ENCODE data around the gene LRTM2. TPM values are rescaled to one million over a fixed set of nuclear protein-coding genes. Genes with fewer than 3 reads are reported as not detected.

The LRTM2 gene
- total RNA-seq, 4 donors from 2014 or later, result 0.26 TPM; not detected in 3

- no peak for DNase-seq (ENCODE audit: low spot score in 2 of 2)
- H3K27me3 ChIP-seq, result peaks cover 36% of the 10 kb centered on the region
- 91% methylated on average over 10 of the region's 10 CpGs for WGBS
- H3K27ac ChIP-seq, result no peak overlapping the region
- H3K4me3 ChIP-seq, result no peak overlapping the region
- no peaks in the 10 kb centered on the region for H3K4me1 ChIP-seq
- no peaks in the 10 kb centered on the region for H3K36me3 ChIP-seq
- TF ChIP-seq, protein P1, sequence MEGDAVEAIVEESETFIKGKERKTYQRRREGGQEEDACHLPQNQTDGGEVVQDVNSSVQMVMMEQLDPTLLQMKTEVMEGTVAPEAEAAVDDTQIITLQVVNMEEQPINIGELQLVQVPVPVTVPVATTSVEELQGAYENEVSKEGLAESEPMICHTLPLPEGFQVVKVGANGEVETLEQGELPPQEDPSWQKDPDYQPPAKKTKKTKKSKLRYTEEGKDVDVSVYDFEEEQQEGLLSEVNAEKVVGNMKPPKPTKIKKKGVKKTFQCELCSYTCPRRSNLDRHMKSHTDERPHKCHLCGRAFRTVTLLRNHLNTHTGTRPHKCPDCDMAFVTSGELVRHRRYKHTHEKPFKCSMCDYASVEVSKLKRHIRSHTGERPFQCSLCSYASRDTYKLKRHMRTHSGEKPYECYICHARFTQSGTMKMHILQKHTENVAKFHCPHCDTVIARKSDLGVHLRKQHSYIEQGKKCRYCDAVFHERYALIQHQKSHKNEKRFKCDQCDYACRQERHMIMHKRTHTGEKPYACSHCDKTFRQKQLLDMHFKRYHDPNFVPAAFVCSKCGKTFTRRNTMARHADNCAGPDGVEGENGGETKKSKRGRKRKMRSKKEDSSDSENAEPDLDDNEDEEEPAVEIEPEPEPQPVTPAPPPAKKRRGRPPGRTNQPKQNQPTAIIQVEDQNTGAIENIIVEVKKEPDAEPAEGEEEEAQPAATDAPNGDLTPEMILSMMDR (IDR thresholded peaks at IDR 0.05), result no peak
- TF ChIP-seq POLR2A (IDR thresholded peaks at IDR 0.05), result no peak
- no peaks in the 10 kb centered on the region for H3K9me3 ChIP-seq
Observed at GRCh38 chr12:1878214-1878613, 57.8 kb downstream of the LRTM2 start.

GRCh38 chr12:1878695-1879094, 58.3 kb downstream of the LRTM2 start:
- TF ChIP-seq POLR2AphosphoS5 (IDR thresholded peaks at IDR 0.05), result no peak
- TF ChIP-seq POLR2A (IDR thresholded peaks at IDR 0.05), result no peak
- TF ChIP-seq EP300 (IDR thresholded peaks at IDR 0.05), result no peak
- TF ChIP-seq, protein P1 (IDR thresholded peaks at IDR 0.05), result no peak
- WGBS, result 49% methylated on average over 3 of the region's 5 CpGs

GRCh38 chr12:1879633-1880032, 59.3 kb downstream of the LRTM2 start:
- no peaks in the 10 kb centered on the region for H3K36me3 ChIP-seq
- 88% methylated on average over 8 of the region's 10 CpGs for WGBS

More at GRCh38 chr12:1878695-1879094, 58.3 kb downstream of the LRTM2 start:
- no peaks in the 10 kb centered on the region for H3K4me1 ChIP-seq
- DNase-seq (ENCODE audit: low spot score in 2 of 2), result no peak
- peaks cover 36% of the 10 kb centered on the region for H3K27me3 ChIP-seq
- H3K9me3 ChIP-seq, result no peaks in the 10 kb centered on the region
- no peak overlapping the region for H3K27ac ChIP-seq
- H3K4me3 ChIP-seq, result no peak overlapping the region
- no peaks in the 10 kb centered on the region for H3K36me3 ChIP-seq

GRCh38 chr12:1880153-1880845, 59.9 kb downstream of the LRTM2 start:
- Histone ChIP-seq H3K27me3 (peaks cover 25% of the 10 kb centered on the region), H3K4me3 (no peak overlapping the region), H3K9me3 (no peaks in the 10 kb centered on the region), H3K36me3 (no peaks in the 10 kb centered on the region), H3K4me1 (no peaks in the 10 kb centered on the region), H3K27ac (no peak overlapping the region)
- WGBS, result 86% methylated on average over 16 of the region's 18 CpGs
- TF ChIP-seq EP300 (IDR thresholded peaks at IDR 0.05), result no peak
- no peak for DNase-seq (ENCODE audit: low spot score in 2 of 2)

More at GRCh38 chr12:1879633-1880032, 59.3 kb downstream of the LRTM2 start:
- no peak for DNase-seq (ENCODE audit: low spot score in 2 of 2)
- Histone ChIP-seq H3K27me3 (peaks cover 31% of the 10 kb centered on the region), H3K9me3 (no peaks in the 10 kb centered on the region), H3K4me1 (no peaks in the 10 kb centered on the region), H3K4me3 (no peak overlapping the region), H3K27ac (no peak overlapping the region)
- TF ChIP-seq, protein P1 (IDR thresholded peaks at IDR 0.05), result no peak
- TF ChIP-seq POLR2AphosphoS5 (IDR thresholded peaks at IDR 0.05) (no peak), POLR2A (IDR thresholded peaks at IDR 0.05) (no peak), EP300 (IDR thresholded peaks at IDR 0.05) (no peak)

- no peaks in the 10 kb centered on the region for H3K4me1 ChIP-seq
- no peak for DNase-seq (ENCODE audit: low spot score in 2 of 2)
- H3K9me3 ChIP-seq, result no peaks in the 10 kb centered on the region
- no peaks in the 10 kb centered on the region for H3K36me3 ChIP-seq
- H3K27ac ChIP-seq, result no peak overlapping the region
- TF ChIP-seq POLR2AphosphoS5 (IDR thresholded peaks at IDR 0.05) (no peak), POLR2A (IDR thresholded peaks at IDR 0.05) (no peak), EP300 (IDR thresholded peaks at IDR 0.05) (no peak)
- TF ChIP-seq, protein P1 (IDR thresholded peaks at IDR 0.05), result no peak
- 90% methylated on average over 7 of the region's 7 CpGs for WGBS
- H3K27me3 ChIP-seq, result peaks cover 19% of the 10 kb centered on the region
- H3K4me3 ChIP-seq, result no peak overlapping the region
Observed at GRCh38 chr12:1880876-1881275, 60.5 kb downstream of the LRTM2 start.
